GM19023 (cell line): ENCODE results near the gene FBXL13.
"Not testable (repeated sequence)": the region's sequence is repeated elsewhere in the genome, so short reads cannot be mapped to it uniquely, and the experiment has no call there.

ENCODE experiments used
- ATAC-seq: cut with Tn5 transposase; IDR thresholded peaks from one replicate; pipeline ENCODE4 v1.9.1; 2021; ENCODE audit warnings: mild to moderate bottlenecking, moderate library complexity; ENCODE audit not compliant: unreplicated experiment

FBXL13 gene

DNA sequence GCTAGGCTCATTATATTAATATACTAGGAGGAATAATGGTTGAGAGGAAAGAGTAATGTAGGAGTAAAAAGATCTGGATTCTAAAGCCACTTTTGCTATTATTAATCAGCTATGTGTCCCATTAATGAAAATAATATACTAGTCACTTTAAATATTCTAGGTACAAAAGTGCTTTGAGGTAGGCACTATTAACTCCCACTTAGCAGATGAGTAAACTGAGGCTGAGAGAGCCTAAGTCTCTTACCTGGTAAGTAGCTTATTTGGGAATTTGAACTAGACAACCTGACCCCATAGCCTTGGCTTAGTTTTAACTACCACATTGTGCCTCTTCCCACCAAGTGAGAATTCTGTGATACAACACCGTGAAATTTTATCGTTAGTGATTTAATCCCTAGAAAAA, 6.3 kb upstream of the FBXL13 start:
- no peak for ATAC-seq

DNA sequence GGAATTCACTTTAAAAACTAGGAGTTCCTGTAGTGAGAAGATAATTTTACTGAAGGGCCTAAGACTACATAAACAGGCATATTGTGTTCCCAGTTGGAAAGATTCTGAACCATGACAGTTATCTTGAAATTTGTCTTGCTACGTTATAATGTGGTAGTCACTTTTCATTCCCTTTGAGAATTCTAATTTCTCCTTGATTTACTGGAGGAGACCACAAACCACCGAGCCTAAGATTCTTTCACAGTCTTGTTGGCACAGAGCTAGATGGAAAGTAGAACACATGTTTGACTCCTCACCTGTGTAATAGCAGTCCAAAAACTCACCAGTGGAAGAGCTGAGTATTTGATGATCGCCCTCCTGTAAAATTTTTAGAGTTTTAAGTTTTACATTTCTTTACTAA, 5.2 kb upstream of the FBXL13 start:
- no peak for ATAC-seq

DNA sequence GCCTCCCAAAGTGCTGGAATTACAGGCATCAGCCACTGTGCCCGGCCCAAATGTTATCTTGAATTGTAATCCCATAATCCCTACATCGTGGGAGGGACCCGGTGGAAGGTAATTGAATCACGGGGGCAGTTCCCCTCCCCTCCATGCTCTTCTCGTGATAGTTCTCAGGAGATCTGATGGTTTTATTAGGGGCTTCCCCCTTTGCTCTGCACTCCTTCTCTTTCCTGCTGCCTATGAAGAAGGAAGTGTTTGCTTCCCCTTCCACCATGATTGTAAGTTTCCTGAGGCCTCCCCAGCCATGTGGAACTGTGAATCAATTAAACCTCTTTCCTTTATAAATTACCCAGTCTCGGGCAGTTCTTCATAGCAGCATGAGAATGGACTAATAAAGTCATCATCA, 3.6 kb upstream of the FBXL13 start:
- ATAC-seq = not testable (repeated sequence)

DNA sequence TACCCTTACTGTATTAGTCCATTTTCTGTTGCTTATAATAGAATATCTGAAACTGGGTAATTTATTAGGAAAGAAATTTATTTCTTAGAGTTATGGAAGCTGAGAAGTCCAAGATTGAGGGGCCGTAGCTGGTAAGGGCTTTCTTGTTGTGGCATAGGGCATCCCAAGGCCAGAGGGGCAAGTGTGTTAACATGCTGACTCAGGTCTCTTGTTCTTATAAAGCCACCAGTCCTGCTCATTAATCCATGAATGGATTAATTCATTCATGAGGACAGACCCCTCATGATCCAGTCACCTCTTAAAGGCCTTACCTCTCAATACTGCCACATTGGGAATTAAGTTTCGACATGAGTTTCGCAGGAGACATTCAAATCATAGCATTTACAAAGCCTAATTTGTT, 2.7 kb upstream of the FBXL13 start:
- no peak for ATAC-seq

GRCh38 chr7:103076764-103077163, 2.2 kb upstream of the FBXL13 start:
- no peak for ATAC-seq

GRCh38 chr7:103075337-103075918, 832 bp upstream of the FBXL13 start:
- ATAC-seq = peak; percentile 60

GRCh38 chr7:103073989-103074518, 542 bp downstream of the FBXL13 start:
- no peak for ATAC-seq

DNA sequence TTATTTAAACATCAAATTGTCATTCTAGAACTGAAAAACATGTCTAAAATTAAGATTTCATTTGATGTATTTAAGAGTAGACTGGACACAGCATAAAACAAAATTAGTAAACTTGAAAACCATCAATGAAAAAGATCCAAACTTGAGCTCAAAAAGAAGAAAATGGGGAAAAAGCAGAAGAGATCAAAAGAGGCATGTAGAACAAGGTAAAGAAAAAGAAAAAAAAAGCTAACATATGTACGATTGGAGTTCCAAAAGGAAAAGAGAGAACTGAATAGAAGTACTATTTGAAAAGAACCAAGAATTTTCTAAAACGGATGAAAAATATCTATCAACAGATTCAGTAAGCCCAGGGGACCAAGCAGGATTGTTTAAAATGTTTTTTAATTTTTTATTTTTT, 3.6 kb downstream of the FBXL13 start:
- no peak for ATAC-seq

GRCh38 chr7:103068414-103069403, 5.9 kb downstream of the FBXL13 start:
- ATAC-seq = no peak

- no peak for ATAC-seq
These were observed 8.9 kb downstream of the FBXL13 start for GRCh38 chr7:103065667-103066066.

- ATAC-seq = no peak
These were observed 10.7 kb downstream of the FBXL13 start for GRCh38 chr7:103063895-103064294.

DNA sequence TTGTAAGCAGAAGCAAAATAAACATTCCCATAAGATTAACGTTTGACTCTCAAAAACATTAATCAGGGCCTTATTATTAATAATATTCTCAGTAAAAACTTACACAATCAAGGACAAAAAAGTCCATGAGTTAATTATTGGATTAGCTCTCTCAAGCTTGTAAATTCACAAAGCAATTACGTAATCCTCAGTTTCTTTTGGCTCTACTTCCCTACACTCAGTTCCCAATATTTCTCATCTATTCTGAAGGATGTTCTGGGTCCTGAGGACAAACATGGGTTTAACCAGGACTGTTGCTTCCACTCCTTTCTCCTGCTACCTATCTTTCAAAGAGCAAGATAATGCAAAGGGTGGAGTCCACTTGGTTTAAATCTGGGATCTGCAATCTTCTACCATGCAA, 15.1 kb downstream of the FBXL13 start:
- ATAC-seq = no peak

- ATAC-seq = no peak
These were observed 16.5 kb downstream of the FBXL13 start for GRCh38 chr7:103058122-103058521.

DNA sequence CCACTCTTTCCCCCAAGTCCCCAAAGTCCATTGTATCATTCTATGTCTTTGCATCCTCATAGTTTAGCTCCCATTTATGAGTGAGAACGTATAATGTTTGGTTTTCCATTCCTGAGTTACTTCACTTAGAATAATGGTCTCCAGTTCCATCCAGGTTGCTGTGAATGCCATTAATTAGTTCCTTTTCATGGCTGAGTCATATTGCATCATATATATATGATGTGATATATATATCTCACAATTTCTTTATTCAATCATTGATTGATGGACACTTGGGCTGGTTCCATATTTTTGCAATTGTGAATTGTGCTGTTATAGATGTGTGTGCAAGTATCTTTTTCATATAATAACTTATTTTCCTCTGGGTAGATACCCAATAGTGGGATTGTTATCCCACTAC, 18.6 kb downstream of the FBXL13 start:
- not testable (repeated sequence) for ATAC-seq

DNA sequence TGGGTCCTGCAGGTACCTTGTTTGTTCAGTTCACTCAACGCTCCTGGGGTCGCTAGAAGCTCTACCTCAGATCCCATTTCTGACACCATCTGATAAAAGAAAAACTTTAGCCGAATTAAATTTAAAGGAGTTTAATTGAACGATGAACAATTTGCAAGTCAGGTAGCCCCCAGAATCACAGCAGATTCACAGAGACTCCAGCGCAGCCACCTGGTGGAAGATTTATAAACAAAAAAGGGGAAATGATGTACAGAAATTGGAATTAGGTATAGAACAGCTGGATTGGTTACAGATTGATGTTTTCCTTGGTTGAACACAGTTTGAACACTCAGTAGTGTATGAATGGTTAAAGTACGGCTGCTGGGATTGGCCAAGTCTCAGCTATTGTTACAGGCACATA, 23.1 kb downstream of the FBXL13 start:
- no peak for ATAC-seq

DNA sequence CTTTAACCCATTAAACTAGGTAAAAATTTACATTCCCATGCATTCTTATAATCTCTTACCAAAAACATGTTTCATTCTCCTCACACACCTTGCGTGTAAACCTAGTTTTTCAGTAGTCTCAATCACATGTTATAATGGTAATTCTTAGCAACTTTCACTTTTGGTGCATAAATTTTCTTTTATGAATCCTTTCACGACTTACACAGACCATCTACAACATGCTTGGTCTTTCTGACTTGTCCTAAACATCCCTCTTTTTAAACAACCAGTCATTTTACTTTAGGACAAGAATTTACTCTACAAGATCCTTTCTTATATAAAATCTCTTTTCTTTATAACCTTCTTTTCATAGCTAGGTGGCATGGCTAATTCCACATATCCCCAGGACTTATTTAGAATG, 25.8 kb downstream of the FBXL13 start:
- no peak for ATAC-seq

DNA sequence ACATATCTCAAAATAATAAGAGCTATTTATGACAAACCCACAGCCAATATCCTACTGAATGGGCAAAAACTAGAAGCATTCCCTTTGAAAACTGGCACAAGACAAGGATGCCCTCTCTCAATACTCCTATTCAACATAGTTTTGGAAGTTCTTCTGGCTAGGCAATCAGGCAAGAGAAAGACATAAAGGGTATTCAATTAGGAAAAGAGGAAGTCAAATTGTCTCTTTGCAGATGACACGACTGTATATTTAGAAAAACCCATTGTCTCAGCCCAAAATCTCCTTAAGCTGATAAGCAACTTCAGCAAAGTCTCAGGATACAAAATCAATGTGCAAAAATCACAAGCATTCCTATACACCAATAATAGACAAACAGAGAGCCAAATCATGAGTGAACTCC, 32.8 kb downstream of the FBXL13 start:
- not testable (repeated sequence) for ATAC-seq

DNA sequence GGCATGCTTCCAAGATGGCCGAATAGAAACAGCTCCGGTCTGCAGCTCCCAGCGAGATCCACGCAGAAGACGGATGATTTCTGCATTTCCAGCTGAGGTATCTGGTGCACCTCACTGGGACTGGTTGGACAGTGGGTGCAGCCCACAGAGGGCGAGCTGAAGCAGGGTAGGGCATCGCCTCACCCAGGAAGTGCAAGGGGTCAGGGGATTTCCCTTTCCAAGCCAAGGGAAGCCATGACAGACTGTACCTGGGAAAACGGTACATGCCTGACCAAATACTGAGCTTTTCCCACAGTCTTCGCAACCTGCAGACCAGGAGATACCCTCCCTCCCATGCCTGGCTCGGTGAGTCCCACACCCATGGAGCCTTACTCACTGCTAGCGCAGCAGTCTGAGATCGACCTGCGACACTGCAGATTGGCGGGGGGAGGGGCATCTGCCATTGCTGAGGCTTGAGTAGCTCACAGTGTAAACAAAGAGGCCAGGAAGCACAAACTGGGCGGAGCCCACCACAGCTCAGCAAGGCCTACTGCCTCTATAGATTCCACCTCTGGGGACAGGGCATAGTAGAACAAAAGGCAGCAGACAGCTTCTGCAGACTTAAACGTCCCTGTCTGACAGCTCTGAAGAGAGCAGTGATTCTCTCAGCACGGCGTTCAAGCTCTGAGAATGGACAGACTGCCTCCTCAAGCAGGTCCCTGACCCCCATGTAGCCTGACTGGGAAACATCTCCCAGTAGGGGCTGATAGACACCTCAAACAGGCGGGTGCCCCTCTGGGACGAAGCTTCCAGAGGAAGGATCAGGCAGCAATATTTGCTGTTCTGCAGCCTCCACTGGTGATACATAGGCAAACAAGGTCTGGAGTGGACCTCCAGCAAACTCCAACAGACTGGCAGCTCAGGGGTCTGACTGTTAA, 36.5 kb downstream of the FBXL13 start:
- not testable (repeated sequence) for ATAC-seq

DNA sequence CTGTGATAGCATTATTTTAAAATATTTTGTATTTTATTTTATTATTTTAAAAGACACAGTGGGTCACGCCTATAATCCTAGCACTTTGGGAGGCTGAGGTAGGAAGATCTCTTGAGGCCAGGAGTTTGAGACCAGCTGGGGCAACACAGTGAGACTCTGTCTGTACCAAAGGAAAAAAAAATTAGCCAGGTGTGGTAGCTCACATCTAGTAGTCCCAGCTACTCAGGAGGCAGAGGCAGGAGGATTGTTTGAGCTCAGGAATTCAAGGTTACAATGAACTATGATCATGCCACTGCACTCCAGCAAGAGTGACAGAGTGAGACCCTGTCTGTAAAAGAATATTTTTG, 37.1 kb downstream of the FBXL13 start:
- ATAC-seq = no peak

DNA sequence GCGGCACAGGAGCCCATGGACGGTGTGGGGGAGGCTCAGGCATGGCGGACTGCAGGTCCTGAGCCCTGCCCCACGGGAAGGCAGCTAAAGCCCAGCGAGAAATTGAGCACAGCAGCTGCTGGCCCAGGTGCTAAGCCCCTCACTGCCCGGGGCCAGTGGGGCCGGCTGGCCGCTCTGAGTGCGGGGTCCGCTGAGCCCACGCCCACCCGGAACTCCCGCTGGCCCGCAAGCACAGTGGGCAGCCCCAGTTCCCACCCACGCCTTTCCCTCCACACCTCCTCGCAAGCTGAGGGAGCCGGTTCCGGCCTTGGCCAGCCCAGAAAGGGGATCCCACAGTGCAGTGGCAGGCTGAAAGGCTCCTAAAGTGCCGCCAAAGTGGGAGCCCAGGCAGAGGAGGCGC, 40.3 kb downstream of the FBXL13 start:
- not testable (repeated sequence) for ATAC-seq

- no peak for ATAC-seq
These were observed 42.8 kb downstream of the FBXL13 start for GRCh38 chr7:103031781-103032180.
